MG63 (cell line): ENCODE data around the gene BAZ1A. TPM values are rescaled to one million over a fixed set of nuclear protein-coding genes. Genes with fewer than 3 reads are reported as not detected.

Source experiments
- DNase-seq: peaks from one replicate; pipeline ENCODE4 v3.0.0-alpha.2; 2020
- H3K27me3 ChIP-seq: fragments of 250-450 bp; sonication (Bioruptor Pico); 2 replicates; pipeline ENCODE4 v1.5.1; 2020; ENCODE audit warnings: mild to moderate bottlenecking, moderate library complexity
- H3K36me3 ChIP-seq: fragments of 250-450 bp; sonication (Bioruptor Pico); 2 replicates; pipeline ENCODE4 v1.5.1; 2020; ENCODE audit warnings: mild to moderate bottlenecking, moderate library complexity
- H3K4me3 ChIP-seq: fragments of 250-450 bp; sonication (Bioruptor Pico); 2 replicates; pipeline ENCODE4 v1.5.1; 2020; ENCODE audit warnings: mild to moderate bottlenecking, moderate library complexity
- H3K9me3 ChIP-seq: fragments of 250-450 bp; sonication (Bioruptor Pico); 2 replicates; pipeline ENCODE4 v1.5.1; 2020; ENCODE audit warnings: mild to moderate bottlenecking, moderate library complexity
- total RNA-seq: library from RNA; depleted of rRNA; stranded (reverse); fragments of >200 nt; shearing (Covaris generic); gene quantifications from 2 replicates; pipeline ENCODE4 v1.2.3, GENCODE V29; 2014; ENCODE audit warnings: low replicate concordance; rRNA removed

The BAZ1A gene
- 20.4 and 21.8 TPM in 2 replicates for total RNA-seq

DNA sequence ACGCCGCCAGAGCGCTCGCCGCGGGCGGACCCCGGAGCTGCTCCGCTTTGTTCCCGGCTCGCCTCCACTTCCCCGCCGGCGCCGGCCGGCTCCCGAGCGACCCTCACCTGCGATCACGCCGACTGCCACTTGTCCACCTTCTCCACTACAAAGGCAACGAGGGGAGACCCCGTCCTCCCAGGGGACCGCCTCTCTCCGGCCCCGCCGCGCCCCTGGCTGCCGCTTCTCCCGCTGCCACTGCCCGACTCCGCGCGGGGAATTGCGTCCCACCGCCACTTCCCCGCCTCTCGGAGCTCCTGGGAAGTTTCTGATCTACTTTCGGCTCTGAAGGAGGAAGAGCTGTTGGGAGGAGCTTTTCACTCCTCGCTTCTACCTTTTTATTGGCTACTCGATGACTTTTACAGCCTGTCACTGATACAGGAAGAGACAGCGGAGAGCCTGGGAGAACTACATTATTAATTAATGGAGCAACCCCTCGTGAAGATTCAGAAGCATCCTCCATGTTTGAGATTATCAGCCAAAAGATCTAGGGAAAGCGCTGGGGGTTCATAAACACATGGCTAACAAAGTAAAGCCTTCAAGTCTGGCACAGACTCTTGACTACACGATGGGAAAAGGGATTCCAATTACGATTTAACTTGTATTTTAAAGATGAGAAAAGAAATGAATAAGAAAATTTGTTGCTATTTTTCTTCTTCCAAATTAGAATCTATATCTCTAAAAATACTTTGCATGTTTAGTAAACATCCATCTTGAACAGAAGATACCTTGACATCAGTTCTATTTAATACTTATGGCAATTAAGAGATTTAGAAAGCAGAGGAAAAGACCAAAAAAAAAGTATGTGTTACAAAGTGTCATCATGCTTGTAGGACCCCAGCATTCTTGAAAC, at the start of gene BAZ1A:
Gene BAZ1A (minus strand): TSS at position 330 of the 892 bp plus-strand sequence. CDS start 756 bp downstream, outside the sequence.
- Histone ChIP-seq H3K9me3 (no peaks in the 10 kb centered on the region), H3K27me3 (no peaks in the 10 kb centered on the region), H3K4me3 (peak within 1 kb of the TSS; percentile 88), H3K36me3 (0 out of 2 replicates have a peak, but pooled peaks cover 5% of the 10 kb centered on the region)
- DNase-seq: peak; percentile 66

- no peaks in the 10 kb centered on the region for H3K27me3 ChIP-seq
- peak; percentile 2 for DNase-seq
- no peaks in the 10 kb centered on the region for H3K9me3 ChIP-seq
- no peak overlapping the region for H3K4me3 ChIP-seq
- H3K36me3 ChIP-seq: no peaks in the 10 kb centered on the region
These were observed 45.2 kb upstream of the BAZ1A start for GRCh38 chr14:34920339-34920738.

DNA sequence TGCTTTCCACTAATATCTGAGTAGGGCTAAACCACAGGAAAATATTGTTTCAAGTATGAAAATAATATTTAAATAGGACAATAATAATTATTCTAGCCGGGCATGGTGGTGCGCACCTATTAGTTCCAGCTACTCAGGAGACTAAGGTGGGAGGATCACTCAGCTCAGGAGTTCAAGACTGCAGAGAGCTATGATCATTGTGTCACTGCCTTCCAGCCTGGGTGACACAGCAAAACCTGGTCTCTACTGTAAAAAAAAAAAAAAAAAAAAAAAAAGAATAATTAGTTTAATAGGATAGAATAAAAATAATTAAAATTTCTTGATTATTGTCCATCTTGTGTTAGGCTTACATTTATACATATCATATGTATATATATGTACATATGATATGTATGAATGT, 38.5 kb upstream of the BAZ1A start:
- Histone ChIP-seq H3K4me3 (no peak overlapping the region), H3K36me3 (no peaks in the 10 kb centered on the region), H3K27me3 (no peaks in the 10 kb centered on the region), H3K9me3 (no peaks in the 10 kb centered on the region)
- no peak for DNase-seq

DNA sequence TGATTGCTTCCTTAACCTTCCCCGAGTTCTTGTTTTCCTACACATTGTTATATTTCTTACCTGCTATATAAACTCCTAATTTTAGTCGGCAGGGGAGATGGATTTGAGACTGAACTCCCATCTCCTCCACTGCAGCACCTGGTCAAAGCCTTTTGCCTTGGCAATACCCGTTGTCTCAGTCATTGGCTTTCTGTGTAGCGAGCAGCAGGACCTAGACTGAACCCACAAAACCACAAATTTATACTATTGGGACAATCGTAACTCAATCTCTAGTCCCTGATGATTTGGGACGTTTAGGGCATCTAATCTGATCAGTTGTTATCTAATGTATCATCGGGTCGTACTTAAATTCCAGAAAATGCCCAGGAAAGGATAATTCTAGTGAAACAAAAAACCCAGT, 37.8 kb upstream of the BAZ1A start:
- H3K4me3 ChIP-seq: no peak overlapping the region
- DNase-seq: no peak
- H3K9me3 ChIP-seq: no peaks in the 10 kb centered on the region
- no peaks in the 10 kb centered on the region for H3K27me3 ChIP-seq
- no peaks in the 10 kb centered on the region for H3K36me3 ChIP-seq

- no peak for DNase-seq
- Histone ChIP-seq H3K36me3 (no peaks in the 10 kb centered on the region), H3K4me3 (no peak overlapping the region), H3K9me3 (no peaks in the 10 kb centered on the region), H3K27me3 (no peaks in the 10 kb centered on the region)
These were observed 37.0 kb upstream of the BAZ1A start for GRCh38 chr14:34912182-34912581.

DNA sequence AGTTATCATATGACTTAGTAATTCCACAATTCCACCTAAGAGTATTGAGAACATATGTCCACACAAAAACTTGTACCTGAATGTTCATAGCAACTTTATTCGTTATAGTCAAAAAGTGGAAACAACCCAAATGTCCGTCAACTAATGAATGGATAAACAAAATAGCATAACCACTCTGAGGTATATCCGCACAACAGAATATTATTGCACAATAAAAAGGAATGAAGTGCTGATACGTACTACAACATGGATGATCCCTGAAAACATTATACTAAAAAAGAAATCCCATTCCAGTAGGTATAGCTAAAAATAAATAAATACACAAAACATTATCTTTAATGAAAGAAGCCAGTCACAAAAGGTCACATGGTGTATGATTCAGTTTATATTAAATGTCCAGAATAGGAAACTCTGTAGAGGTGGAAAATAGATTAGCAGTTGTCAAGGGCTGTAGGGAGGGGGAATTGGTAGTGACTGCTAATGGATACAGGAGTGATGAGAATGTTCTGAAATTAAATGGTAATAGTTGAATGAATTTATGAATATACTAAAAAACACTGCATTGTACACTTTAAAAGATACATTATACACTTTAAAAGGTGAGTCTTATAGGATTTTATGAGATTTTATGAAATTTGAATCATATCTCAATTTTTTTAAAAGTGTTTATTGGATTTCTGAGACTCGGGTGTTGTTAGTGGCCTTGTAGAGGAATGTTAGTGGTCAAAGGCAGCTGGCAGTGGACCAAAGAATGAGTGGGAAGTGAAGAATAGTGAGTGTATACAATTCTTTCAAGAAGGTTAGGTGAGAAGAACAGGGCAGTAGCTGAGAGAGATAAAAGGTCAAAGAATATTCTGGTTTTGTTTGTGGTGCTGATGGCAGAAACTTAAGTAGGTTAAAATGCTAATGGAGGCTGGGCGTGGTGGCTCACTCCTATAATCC, 36.3 kb upstream of the BAZ1A start:
- H3K9me3 ChIP-seq: no peaks in the 10 kb centered on the region
- no peaks in the 10 kb centered on the region for H3K36me3 ChIP-seq
- H3K27me3 ChIP-seq: no peaks in the 10 kb centered on the region
- H3K4me3 ChIP-seq: no peak overlapping the region
- no peak for DNase-seq

DNA sequence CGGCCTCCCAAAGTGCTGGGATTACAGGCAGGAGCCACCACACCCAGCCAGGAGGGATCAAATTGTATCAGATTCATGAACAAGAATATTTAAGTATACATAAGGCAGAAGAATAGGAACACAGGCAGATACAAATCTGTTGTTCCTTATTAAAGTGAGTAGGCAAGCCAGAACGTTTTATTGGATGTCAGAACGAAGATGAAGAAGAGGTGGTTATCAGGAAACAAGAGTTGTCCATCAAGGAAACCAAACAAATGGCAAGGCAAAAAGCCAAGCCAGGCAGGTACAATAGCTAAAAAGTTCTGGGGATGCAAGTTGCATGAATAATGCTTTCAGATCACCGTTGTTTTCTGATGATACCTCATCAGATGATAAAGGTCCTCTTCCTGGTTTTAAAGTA, 31.1 kb upstream of the BAZ1A start:
- Histone ChIP-seq H3K9me3 (no peaks in the 10 kb centered on the region), H3K36me3 (no peaks in the 10 kb centered on the region), H3K27me3 (no peaks in the 10 kb centered on the region), H3K4me3 (no peak overlapping the region)
- no peak for DNase-seq

DNA sequence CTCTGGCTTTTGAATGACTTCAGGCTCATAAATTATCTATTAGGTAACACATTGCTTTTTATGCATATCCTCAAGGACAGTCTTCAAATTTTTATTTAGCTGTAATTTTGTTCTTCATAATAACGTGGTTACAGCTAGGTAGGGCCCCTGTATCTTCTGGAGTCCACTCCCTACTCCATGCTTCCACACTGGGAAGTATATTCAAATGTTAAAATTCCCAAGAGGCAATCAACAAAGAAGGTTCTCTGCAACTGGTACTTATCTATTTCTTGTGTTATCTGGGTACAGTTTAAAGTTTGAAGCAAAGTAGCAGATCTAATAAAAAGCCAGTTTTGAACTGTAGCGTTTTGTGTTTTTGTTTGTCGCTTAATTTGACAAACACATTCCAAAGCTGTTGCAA, 20.1 kb upstream of the BAZ1A start:
- Histone ChIP-seq H3K4me3 (no peak overlapping the region), H3K36me3 (no peaks in the 10 kb centered on the region), H3K27me3 (no peaks in the 10 kb centered on the region), H3K9me3 (no peaks in the 10 kb centered on the region)
- DNase-seq: no peak

DNA sequence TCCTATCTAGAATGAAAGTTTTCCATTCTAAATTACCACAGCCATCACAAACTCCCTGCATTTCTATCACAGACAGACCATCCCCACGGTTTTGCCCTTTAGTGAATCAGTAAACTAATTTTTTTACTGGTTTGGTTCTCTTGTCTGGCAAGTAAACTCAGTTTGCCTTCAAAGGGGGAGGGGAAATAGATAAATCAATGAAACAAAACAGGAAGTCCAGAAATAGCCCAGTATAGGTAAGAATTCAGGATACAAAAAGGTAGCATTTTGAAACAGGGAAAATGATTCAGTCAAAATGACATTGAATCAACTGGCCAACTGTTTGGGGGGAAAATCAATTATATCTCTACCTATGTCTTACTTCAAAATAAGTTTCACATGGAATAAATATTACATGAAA, 15.8 kb upstream of the BAZ1A start:
- DNase-seq: no peak
- no peak overlapping the region for H3K4me3 ChIP-seq
- H3K9me3 ChIP-seq: no peaks in the 10 kb centered on the region
- no peaks in the 10 kb centered on the region for H3K27me3 ChIP-seq
- no peaks in the 10 kb centered on the region for H3K36me3 ChIP-seq

DNA sequence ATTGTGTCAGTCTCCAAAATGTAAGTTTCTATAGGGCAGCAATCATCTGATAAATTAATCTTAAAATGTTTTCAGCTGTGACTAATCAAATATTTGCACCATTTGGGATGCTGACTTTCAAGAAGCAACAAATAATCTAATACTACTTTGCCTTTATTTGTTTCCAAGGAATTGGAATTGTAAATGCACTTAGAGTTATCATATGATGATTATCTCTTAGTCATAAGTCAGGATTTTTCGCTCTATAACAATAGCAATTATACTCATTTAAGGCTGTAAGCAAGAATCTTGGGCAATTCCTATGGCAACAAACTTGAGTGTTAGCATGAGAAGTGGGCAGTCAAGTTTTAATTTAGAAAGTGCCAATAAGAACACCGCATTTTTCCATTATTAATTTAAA, 13.0 kb upstream of the BAZ1A start:
- Histone ChIP-seq H3K4me3 (no peak overlapping the region), H3K36me3 (no peaks in the 10 kb centered on the region), H3K9me3 (no peaks in the 10 kb centered on the region), H3K27me3 (no peaks in the 10 kb centered on the region)
- DNase-seq: no peak

- no peak for DNase-seq
- H3K36me3 ChIP-seq: no peaks in the 10 kb centered on the region
These were observed 8.8 kb upstream of the BAZ1A start for GRCh38 chr14:34883954-34884353.

DNA sequence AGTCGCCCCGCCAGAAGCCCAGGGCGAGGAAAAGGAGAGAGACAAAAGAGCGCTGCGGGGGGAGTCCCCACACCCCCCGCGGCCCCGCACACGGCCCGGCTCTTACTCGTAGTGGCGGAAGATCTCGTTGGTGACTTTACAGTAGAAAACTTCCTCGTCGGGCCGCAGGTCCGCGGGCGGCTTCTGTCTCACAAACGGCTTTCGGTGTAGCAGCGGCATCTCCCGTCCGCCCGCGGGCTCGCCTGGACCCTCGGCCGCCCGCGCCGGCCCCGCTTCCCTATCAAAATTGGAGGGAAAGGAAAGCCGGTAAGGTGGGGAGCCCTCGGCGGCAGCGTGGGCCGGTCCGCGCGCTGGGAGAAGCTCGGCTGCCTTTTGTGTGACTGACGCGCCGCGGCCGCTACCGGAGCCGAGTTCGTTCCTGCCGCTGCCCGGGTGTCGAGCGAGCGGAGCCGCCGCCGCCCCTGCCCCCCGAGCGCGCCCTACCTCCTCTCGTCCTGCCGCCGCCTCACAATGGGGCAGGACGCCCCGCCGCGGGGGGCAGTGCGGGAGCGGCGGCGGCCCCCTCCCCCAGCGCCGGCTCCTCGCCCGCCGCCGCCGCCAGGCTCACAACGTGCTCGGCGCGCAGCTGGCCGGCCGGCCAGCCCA, 652 bp downstream of the BAZ1A start:
- H3K36me3 ChIP-seq: 0 out of 2 replicates have a peak, but pooled peaks cover 5% of the 10 kb centered on the region
- no peaks in the 10 kb centered on the region for H3K9me3 ChIP-seq
- peak overlapping the region; percentile 88 for H3K4me3 ChIP-seq
- no peaks in the 10 kb centered on the region for H3K27me3 ChIP-seq
- DNase-seq: peak; percentile 39

More at GRCh38 chr14:34883954-34884353, 8.8 kb upstream of the BAZ1A start:
- Histone ChIP-seq H3K27me3 (no peaks in the 10 kb centered on the region), H3K9me3 (no peaks in the 10 kb centered on the region), H3K4me3 (no peak overlapping the region)

GRCh38 chr14:34873589-34874385, 1.4 kb downstream of the BAZ1A start:
- peaks cover 5% of the 10 kb centered on the region; the same call in 1 of the 2 replicates for H3K36me3 ChIP-seq
- H3K4me3 ChIP-seq: peak overlapping the region; percentile 88
- H3K9me3 ChIP-seq: no peaks in the 10 kb centered on the region
- no peaks in the 10 kb centered on the region for H3K27me3 ChIP-seq
- peak; percentile 74 for DNase-seq

DNA sequence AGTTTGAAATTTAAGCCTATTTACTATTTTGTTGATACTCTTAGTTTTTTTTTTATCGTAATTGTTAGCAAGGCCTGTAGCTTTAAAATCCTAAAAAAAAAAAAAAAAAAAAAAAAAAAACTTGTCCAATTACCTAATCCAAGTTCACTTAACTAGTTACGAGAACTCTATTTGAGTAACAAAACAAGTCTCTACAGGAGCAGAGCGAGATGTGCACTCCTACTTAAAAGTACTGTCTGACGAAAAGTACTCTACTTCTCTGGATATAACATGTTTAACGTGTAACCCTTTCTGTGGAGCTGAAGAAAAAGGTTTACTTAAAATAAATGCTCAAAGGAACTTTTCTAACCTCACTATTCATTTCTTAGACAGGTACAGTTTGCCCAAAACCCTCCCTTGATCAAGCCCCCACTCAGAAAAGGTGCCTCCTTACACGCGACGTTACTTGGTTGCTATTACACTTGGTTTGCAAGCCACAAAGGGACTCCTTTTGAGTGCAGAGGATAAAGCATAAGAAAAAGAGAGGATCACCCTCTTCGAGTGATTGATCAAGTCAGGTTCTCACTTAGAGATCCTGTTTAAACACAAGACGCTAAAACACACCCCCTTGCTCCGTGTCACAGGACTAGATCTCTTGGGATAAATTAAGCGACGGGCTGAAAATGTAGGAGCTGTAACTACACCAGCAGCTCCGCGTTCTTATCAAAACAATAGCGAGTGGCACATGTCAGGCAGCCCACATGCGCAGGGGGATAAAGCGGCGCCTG, 2.2 kb downstream of the BAZ1A start:
- Histone ChIP-seq H3K4me3 (peak overlapping the region; percentile 88), H3K36me3 (peaks cover 5% of the 10 kb centered on the region; the same call in 1 of the 2 replicates), H3K27me3 (no peaks in the 10 kb centered on the region), H3K9me3 (no peaks in the 10 kb centered on the region)
- DNase-seq: no peak

DNA sequence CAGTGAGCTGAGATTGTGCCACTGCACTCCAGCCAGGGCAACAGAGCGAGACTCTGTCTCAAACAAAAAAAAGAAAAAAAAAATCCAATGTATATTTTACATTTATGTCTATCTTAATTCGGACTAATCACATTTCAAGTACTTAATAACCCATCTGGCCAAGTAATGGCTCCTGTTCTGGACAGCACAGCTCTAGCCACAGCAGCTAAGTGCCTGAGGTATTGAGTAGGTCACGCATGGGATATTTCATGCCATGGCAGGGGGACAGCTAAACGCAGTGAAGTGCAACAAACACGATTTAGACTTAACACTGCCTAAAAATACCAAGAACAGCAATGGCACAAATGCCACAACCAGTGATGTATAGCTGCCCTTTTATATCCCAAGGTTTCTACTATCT, 8.0 kb downstream of the BAZ1A start:
- no peaks in the 10 kb centered on the region for H3K27me3 ChIP-seq
- no peak for DNase-seq
- peaks cover 5% of the 10 kb centered on the region; the same call in 1 of the 2 replicates for H3K36me3 ChIP-seq
- H3K4me3 ChIP-seq: no peak overlapping the region
- no peaks in the 10 kb centered on the region for H3K9me3 ChIP-seq
